Adrenal gland (tissue), 12 donors: ENCODE results near the gene CPHXL. TPM values are rescaled to one million over a fixed set of nuclear protein-coding genes. Genes with fewer than 3 reads are reported as not detected.
A peak's percentile ranks its signal among the peaks of the same experiment; 100 is the strongest.

Experiments used
- DNase-seq, 7 donors: peaks; one replicate each; pipeline ENCODE4 v3.0.0-alpha.2; 2019 to 2020
- H3K27ac ChIP-seq, 5 donors: fragments of 200-600 bp; sonication (generic) in 4 of 5; 1 replicate in 3 of 5; 2 replicates in 2 of 5; pipeline versions ENCODE4 v1.5.1 to v1.8.0; 2016 to 2020; ENCODE audit warnings: mild to moderate bottlenecking in 1 of 5
- H3K27me3 ChIP-seq: fragments of 200-600 bp; 2 replicates; pipeline ENCODE4 v1.8.0; 2021
- H3K36me3 ChIP-seq, 2 donors: fragments of 200-600 bp; replicated peaks in 1 of 2; 1 replicate in 1 of 2; 2 replicates in 1 of 2; pipeline versions ENCODE4 v1.5.1 to v1.8.0; 2018 to 2022
- H3K4me1 ChIP-seq, 2 donors: fragments of 200-600 bp; replicated peaks in 1 of 2; 1 replicate in 1 of 2; 2 replicates in 1 of 2; pipeline versions ENCODE4 v1.5.1 to v1.8.0; 2018 to 2021
- H3K4me3 ChIP-seq, 4 donors: fragments of 200-600 bp; sonication (generic) in 3 of 4; one replicate each; pipeline ENCODE4 v1.5.1; 2016 to 2018
- H3K9me3 ChIP-seq, 3 donors: fragments of 200-600 bp; sonication (generic) in 1 of 3; replicated peaks in 1 of 3; 1 replicate in 2 of 3; 2 replicates in 1 of 3; pipeline versions ENCODE4 v1.5.1 to v1.8.0; 2016 to 2021
- POLR2A ChIP-seq, 2 donors: fragments of 450-650 bp; IDR thresholded peaks; one replicate each; pipeline ENCODE4 v1.6.1; 2017; ENCODE audit warnings: antibody characterized with exemption in 2 of 2, mild to moderate bottlenecking in 2 of 2, moderate library complexity in 1 of 2
- WGBS, 4 donors: extraction: QIAGEN DNeasy Blood & Tissue Kit in 2 of 4; methylation state at CpG; one replicate each; pipeline versions ENCODE4 v1.1.5 to v1.1.7; 2013 to 2017; 5-methylcytosine and 5-hydroxymethylcytosine counted together
- intact Hi-C, 2 donors: fragments of 100-400 bp; cut with DNase I; formaldehyde crosslinking; loops; one replicate each; pipeline versions ENCODE4 v1.14.1 to v1.15.0; 2022 to 2023
- polyA plus RNA-seq, 3 donors: library from polyadenylated mRNA; stranded (reverse); fragments of 200-250 nt in 2 of 3; fragments of 350-450 nt in 1 of 3; fragmentation: Illumina TruSeq in 1 of 3; extraction: RNeasy Lipid Tissue Mini Kit (QIAGEN cat#74804) in 1 of 3; gene quantifications; one replicate each; pipeline ENCODE4 v1.2.3, GENCODE V29; 2013 to 2014
- total RNA-seq, 9 donors: library from RNA; depleted of rRNA in 4 of 9; stranded (reverse); fragments of >200 nt in 4 of 9; fragments of 120-200 nt in 1 of 9; fragmentation: NEBNext Ultra II Directional in 1 of 9; extraction: Animal tissue kit (Norgen Biotek cat#: 25700) in 1 of 9; gene quantifications; one replicate each; pipeline versions ENCODE4 v1.1.0 to v1.2.4, GENCODE V29; 2013 to 2023
- TF ChIP-seq, protein P1 (sequence below), 6 experiments: fragments of 450-650 bp in 4 of 6; fragments of 200-600 bp in 2 of 6; sonication (generic) in 1 of 6; IDR thresholded peaks; 1 replicate in 5 of 6; 2 replicates in 1 of 6; pipeline versions ENCODE4 v1.5.1 to v1.8.0; 2016 to 2021; ENCODE audit warnings: antibody characterized with exemption in 6 of 6, mild to moderate bottlenecking in 2 of 6, moderate library complexity in 1 of 6
- donor health status: healthy with polysubstance abuse.
- donor health status: Bipolar disorder and iron deficiency.
- donor health status: DM: yes; HTN: yes; CAD: no.
- donor health status: DM: no; HTN: no; CAD: no.
- donor health status: DM: no; HTN: no; CAD: no.
- donor health status: DM: yes; HTN: yes; CAD: no.

The CPHXL gene
- total and polyA plus RNA-seq, 12 donors, result not detected

DNA sequence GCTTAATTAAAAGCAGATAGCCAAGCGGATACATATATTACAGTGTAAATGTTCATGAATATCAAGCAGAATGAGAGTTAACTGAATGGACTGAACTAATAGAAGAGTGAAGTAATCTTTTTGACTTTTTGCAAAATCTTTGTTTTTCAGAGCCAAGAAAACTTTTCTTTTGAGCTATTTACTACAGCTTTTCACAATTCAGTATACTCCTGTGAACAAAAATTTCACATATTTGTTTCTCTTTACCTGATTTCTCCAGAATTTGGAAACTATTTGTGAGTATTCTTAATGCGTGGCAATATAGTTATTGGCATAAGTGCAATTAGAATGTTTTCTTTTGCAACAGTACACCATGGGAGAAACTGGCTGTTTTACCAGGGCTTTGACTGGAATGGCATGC lies 15.9 kb downstream of the CPHXL start:
- no peak overlapping the region for H3K4me3 ChIP-seq
- WGBS, 4 donors, result 91 to 99% (median 93%) methylated on average over 2 of the region's 2 CpGs
- no peak for DNase-seq
- H3K9me3 ChIP-seq, result peaks cover 0 to 18% (median 0%) of the 10 kb centered on the region in 3 donors
- no peak overlapping the region for H3K27ac ChIP-seq
- intact Hi-C loops, result no loop called here
- H3K27me3 ChIP-seq, result no peaks in the 10 kb centered on the region
- no peaks in the 10 kb centered on the region for H3K36me3 ChIP-seq
- H3K4me1 ChIP-seq, result no peaks in the 10 kb centered on the region
- TF ChIP-seq POLR2A (IDR thresholded peaks at IDR 0.05), result no peak
- TF ChIP-seq, protein P1, sequence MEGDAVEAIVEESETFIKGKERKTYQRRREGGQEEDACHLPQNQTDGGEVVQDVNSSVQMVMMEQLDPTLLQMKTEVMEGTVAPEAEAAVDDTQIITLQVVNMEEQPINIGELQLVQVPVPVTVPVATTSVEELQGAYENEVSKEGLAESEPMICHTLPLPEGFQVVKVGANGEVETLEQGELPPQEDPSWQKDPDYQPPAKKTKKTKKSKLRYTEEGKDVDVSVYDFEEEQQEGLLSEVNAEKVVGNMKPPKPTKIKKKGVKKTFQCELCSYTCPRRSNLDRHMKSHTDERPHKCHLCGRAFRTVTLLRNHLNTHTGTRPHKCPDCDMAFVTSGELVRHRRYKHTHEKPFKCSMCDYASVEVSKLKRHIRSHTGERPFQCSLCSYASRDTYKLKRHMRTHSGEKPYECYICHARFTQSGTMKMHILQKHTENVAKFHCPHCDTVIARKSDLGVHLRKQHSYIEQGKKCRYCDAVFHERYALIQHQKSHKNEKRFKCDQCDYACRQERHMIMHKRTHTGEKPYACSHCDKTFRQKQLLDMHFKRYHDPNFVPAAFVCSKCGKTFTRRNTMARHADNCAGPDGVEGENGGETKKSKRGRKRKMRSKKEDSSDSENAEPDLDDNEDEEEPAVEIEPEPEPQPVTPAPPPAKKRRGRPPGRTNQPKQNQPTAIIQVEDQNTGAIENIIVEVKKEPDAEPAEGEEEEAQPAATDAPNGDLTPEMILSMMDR (IDR thresholded peaks at IDR 0.05), result no peak

DNA sequence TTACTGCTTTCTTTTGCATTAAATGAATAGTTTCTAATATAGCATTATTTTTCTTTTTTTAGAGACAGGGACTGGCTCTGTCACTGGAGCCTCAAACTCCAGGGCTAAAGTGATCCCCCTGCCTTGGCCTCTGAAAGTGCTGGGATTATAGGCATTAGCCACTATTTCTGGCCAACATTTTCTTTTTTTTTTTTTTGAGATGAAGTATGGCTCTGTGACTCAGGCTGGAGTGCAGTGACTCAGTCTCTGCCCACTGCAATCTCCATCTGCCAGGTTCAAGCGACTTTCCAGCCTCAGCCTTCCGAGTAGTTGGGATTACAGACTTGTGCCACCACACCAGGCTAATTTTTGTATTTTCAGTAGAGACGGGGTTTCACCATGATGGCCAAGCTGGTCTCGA lies 23.0 kb downstream of the CPHXL start:
- H3K27ac ChIP-seq, result no peak overlapping the region
- no peaks in the 10 kb centered on the region for H3K9me3 ChIP-seq
- H3K4me1 ChIP-seq, result no peaks in the 10 kb centered on the region
- H3K36me3 ChIP-seq, result no peaks in the 10 kb centered on the region
- H3K27me3 ChIP-seq, result no peaks in the 10 kb centered on the region
- intact Hi-C loops, result no loop called here
- 70 to 84% (median 79%) methylated on average over 4 of the region's 4 CpGs for WGBS, 4 donors
- H3K4me3 ChIP-seq, result no peak overlapping the region
- TF ChIP-seq POLR2A (IDR thresholded peaks at IDR 0.05), result no peak
- TF ChIP-seq, protein P1 (IDR thresholded peaks at IDR 0.05), result no peak
- peak in 5 of 7 donors; percentile 2 to 30 (median 18) for DNase-seq

DNA sequence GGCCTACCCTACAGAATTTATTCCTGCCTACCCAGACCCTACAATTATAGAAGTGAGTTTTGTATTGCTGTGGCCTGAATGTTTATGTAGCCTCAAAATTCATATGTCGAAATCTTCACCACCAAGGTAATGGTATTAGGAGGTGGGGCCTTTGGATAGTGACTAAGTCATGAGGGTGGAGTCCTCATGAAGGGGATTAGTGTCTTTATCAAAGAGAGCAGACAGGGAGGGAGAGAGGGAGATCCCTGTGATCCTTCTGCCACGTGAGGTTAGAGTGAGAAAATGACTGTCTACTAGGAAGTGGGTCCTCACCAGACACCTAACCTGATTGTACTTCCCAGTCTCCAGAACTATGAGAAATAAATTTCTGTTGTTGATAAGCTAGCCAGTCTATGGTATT lies 24.0 kb downstream of the CPHXL start:
- no peaks in the 10 kb centered on the region for H3K36me3 ChIP-seq
- TF ChIP-seq, protein P1 (IDR thresholded peaks at IDR 0.05), result no peak
- no peak for TF ChIP-seq POLR2A (IDR thresholded peaks at IDR 0.05)
- H3K4me1 ChIP-seq, result no peaks in the 10 kb centered on the region
- WGBS, 4 donors, result 69 to 74% (median 72%) methylated on average over 2 of the region's 2 CpGs
- H3K27me3 ChIP-seq, result no peaks in the 10 kb centered on the region
- no peaks in the 10 kb centered on the region for H3K9me3 ChIP-seq
- intact Hi-C loops, result no loop called here
- no peak overlapping the region for H3K4me3 ChIP-seq
- no peak overlapping the region for H3K27ac ChIP-seq
- DNase-seq, result no peak

DNA sequence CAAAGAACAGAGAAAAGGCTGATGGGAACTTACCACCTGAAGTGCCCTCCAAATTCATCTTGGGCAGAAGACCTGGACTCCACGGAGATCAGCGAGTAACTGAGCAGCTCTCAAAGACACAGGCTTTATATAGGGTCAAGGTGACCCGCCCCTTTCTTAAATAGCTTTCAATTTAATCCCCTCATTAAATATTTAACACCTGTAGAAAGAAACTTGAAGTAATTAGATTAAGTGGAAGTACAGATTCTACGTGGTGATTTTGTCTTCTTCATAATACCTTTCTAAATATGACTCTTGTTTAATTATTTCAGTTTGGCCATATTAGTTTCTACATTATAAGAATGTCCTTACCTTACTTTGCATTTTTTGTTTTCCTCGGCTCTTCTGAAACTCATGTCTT lies 24.9 kb downstream of the CPHXL start, which contains the start of gene DUXB:
Gene DUXB, minus strand, starts transcription at position 101 of the 400 bp plus-strand sequence. Its CDS starts 43 bp downstream, at position 58.
- Histone ChIP-seq H3K4me1 (no peaks in the 10 kb centered on the region), H3K9me3 (no peaks in the 10 kb centered on the region), H3K27ac (no peak within 1 kb of the TSS), H3K27me3 (no peaks in the 10 kb centered on the region), H3K4me3 (no peak within 1 kb of the TSS), H3K36me3 (no peaks in the 10 kb centered on the region)
- no peak for DNase-seq
- intact Hi-C loops, result no loop called here
- TF ChIP-seq, protein P1 (IDR thresholded peaks at IDR 0.05), result no peak
- no peak for TF ChIP-seq POLR2A (IDR thresholded peaks at IDR 0.05)
- WGBS, 4 donors, result 73 to 90% (median 87%) methylated on average over 5 of the region's 5 CpGs
